Adrenal gland (tissue), 12 donors: ENCODE measurements around the gene SPTB. TPM values are rescaled to one million over a fixed set of nuclear protein-coding genes. Genes with fewer than 3 reads are reported as not detected.
A peak's percentile ranks its signal among the peaks of the same experiment; 100 is the strongest.

Experiments used
- DNase-seq, 7 donors: peaks; one replicate each; pipeline ENCODE4 v3.0.0-alpha.2; 2019 to 2020
- H3K27ac ChIP-seq, 5 donors: fragments of 200-600 bp; sonication (generic) in 4 of 5; 1 replicate in 3 of 5; 2 replicates in 2 of 5; pipeline versions ENCODE4 v1.5.1 to v1.8.0; 2016 to 2020; ENCODE audit warnings: mild to moderate bottlenecking in 1 of 5
- H3K27me3 ChIP-seq: fragments of 200-600 bp; 2 replicates; pipeline ENCODE4 v1.8.0; 2021
- H3K36me3 ChIP-seq, 2 donors: fragments of 200-600 bp; replicated peaks in 1 of 2; 1 replicate in 1 of 2; 2 replicates in 1 of 2; pipeline versions ENCODE4 v1.5.1 to v1.8.0; 2018 to 2022
- H3K4me1 ChIP-seq, 2 donors: fragments of 200-600 bp; replicated peaks in 1 of 2; 1 replicate in 1 of 2; 2 replicates in 1 of 2; pipeline versions ENCODE4 v1.5.1 to v1.8.0; 2018 to 2021
- H3K4me3 ChIP-seq, 4 donors: fragments of 200-600 bp; sonication (generic) in 3 of 4; one replicate each; pipeline ENCODE4 v1.5.1; 2016 to 2018
- H3K9me3 ChIP-seq, 3 donors: fragments of 200-600 bp; sonication (generic) in 1 of 3; replicated peaks in 1 of 3; 1 replicate in 2 of 3; 2 replicates in 1 of 3; pipeline versions ENCODE4 v1.5.1 to v1.8.0; 2016 to 2021
- CTCF ChIP-seq, 6 experiments: fragments of 450-650 bp in 4 of 6; fragments of 200-600 bp in 2 of 6; sonication (generic) in 1 of 6; IDR thresholded peaks; 1 replicate in 5 of 6; 2 replicates in 1 of 6; pipeline versions ENCODE4 v1.5.1 to v1.8.0; 2016 to 2021; ENCODE audit warnings: antibody characterized with exemption in 6 of 6, mild to moderate bottlenecking in 2 of 6, moderate library complexity in 1 of 6
- POLR2A ChIP-seq, 2 donors: fragments of 450-650 bp; IDR thresholded peaks; one replicate each; pipeline ENCODE4 v1.6.1; 2017; ENCODE audit warnings: antibody characterized with exemption in 2 of 2, mild to moderate bottlenecking in 2 of 2, moderate library complexity in 1 of 2
- WGBS, 4 donors: extraction: QIAGEN DNeasy Blood & Tissue Kit in 2 of 4; methylation state at CpG; one replicate each; pipeline versions ENCODE4 v1.1.5 to v1.1.7; 2013 to 2017; 5-methylcytosine and 5-hydroxymethylcytosine counted together
- intact Hi-C, 2 donors: fragments of 100-400 bp; cut with DNase I; formaldehyde crosslinking; loops; one replicate each; pipeline versions ENCODE4 v1.14.1 to v1.15.0; 2022 to 2023
- microRNA-seq, 3 donors: library from miRNA; unstranded; fragments of <30 nt; microRNA quantifications; one replicate each; pipeline ENCODE4, GENCODE V29; 2017 to 2020
- polyA plus RNA-seq, 3 donors: library from polyadenylated mRNA; stranded (reverse); fragments of 200-250 nt in 2 of 3; fragments of 350-450 nt in 1 of 3; fragmentation: Illumina TruSeq in 1 of 3; extraction: RNeasy Lipid Tissue Mini Kit (QIAGEN cat#74804) in 1 of 3; gene quantifications; one replicate each; pipeline ENCODE4 v1.2.3, GENCODE V29; 2013 to 2014
- small RNA-seq, 2 donors: library from RNA; depleted of rRNA; stranded (forward); fragments of <200 nt; gene quantifications; one replicate each; pipeline ENCODE3, GENCODE V24; 2016
- total RNA-seq, 9 donors: library from RNA; depleted of rRNA in 4 of 9; stranded (reverse); fragments of >200 nt in 4 of 9; fragments of 120-200 nt in 1 of 9; fragmentation: NEBNext Ultra II Directional in 1 of 9; extraction: Animal tissue kit (Norgen Biotek cat#: 25700) in 1 of 9; gene quantifications; one replicate each; pipeline versions ENCODE4 v1.1.0 to v1.2.4, GENCODE V29; 2013 to 2023
- donor health status: healthy with polysubstance abuse.
- donor health status: Bipolar disorder and iron deficiency.
- donor health status: DM: yes; HTN: yes; CAD: no.
- donor health status: DM: no; HTN: no; CAD: no.
- donor health status: DM: no; HTN: no; CAD: no.
- donor health status: DM: yes; HTN: yes; CAD: no.

Gene SPTB
- total and polyA plus RNA-seq, 12 donors, result 0.18 to 14.5 (median 1.2) TPM

- intact Hi-C loops, result no loop called here
- no peak overlapping the region for H3K4me3 ChIP-seq
- H3K27me3 ChIP-seq, result no peaks in the 10 kb centered on the region
- no peak overlapping the region for H3K27ac ChIP-seq
- no peak for DNase-seq
- H3K4me1 ChIP-seq, result peaks cover 3 to 8% of the 10 kb centered on the region in 2 donors
- WGBS, 4 donors, result 65 to 75% (median 68%) methylated on average over 2 of the region's 2 CpGs
- no peaks in the 10 kb centered on the region for H3K9me3 ChIP-seq
- TF ChIP-seq CTCF (IDR thresholded peaks at IDR 0.05) (no peak), POLR2A (IDR thresholded peaks at IDR 0.05) (no peak)
- no peaks in the 10 kb centered on the region for H3K36me3 ChIP-seq
Observed at GRCh38 chr14:64700290-64700689, 179.4 kb downstream of the SPTB start.

- Histone ChIP-seq H3K36me3 (no peaks in the 10 kb centered on the region), H3K4me1 (peaks cover 1 to 6% of the 10 kb centered on the region in 2 donors), H3K4me3 (no peak overlapping the region), H3K27me3 (no peaks in the 10 kb centered on the region), H3K9me3 (no peaks in the 10 kb centered on the region), H3K27ac (peak overlapping the region in 1 of 5 donors; percentile 45)
- DNase-seq, result no peak
- TF ChIP-seq CTCF (IDR thresholded peaks at IDR 0.05) (no peak), POLR2A (IDR thresholded peaks at IDR 0.05) (no peak)
- intact Hi-C loops, result no loop called here
- WGBS, 4 donors, result 47 to 80% (median 69%) methylated on average over 7 of the region's 7 CpGs
Observed at GRCh38 chr14:64698903-64699302, 180.8 kb downstream of the SPTB start.

GRCh38 chr14:64696355-64696857 is 183.3 kb downstream of the SPTB start:
- Histone ChIP-seq H3K4me3 (no peak overlapping the region), H3K27ac (no peak overlapping the region), H3K4me1 (no peaks in the 10 kb centered on the region), H3K27me3 (no peaks in the 10 kb centered on the region), H3K9me3 (no peaks in the 10 kb centered on the region), H3K36me3 (no peaks in the 10 kb centered on the region)
- intact Hi-C loops, result no loop called here
- WGBS, 4 donors, result 64 to 78% (median 76%) methylated on average over 4 of the region's 4 CpGs
- DNase-seq, result peak in 1 of 7 donors; percentile 63
- TF ChIP-seq CTCF (IDR thresholded peaks at IDR 0.05) (no peak), POLR2A (IDR thresholded peaks at IDR 0.05) (no peak)

Small RNAs within 50 kb of the gene (microRNA-seq; reads per million reads assigned to microRNA genes)
- gene MIR7855, result 0 reads per million in 3 donors

Small RNAs within 50 kb of the gene (small RNA-seq; reads per million reads assigned to genes)
- 0 reads per million in 2 donors for gene RPPH1-2P

Other genes starting within 250 kb of the SPTB start
- gene PLEKHG3, start 175.5 kb downstream of the SPTB start, total RNA-seq, result 10 to 100 TPM in 2 of 9 donors, 1 to 10 TPM in 7; 2.7 to 11.7 (median 8.4) TPM
- 10 to 100 TPM in 1 of 3 donors, 1 to 10 TPM in 2; 3.0 to 10.1 (median 9.5) TPM for gene PLEKHG3, start 175.5 kb downstream of the SPTB start, polyA plus RNA-seq
- gene CHURC1, start 34.5 kb upstream of the SPTB start, total RNA-seq, result 100 to 1,000 TPM in 1 of 9 donors, 10 to 100 TPM in 8; 54.4 to 101 (median 74.7) TPM
- gene CHURC1, start 34.5 kb upstream of the SPTB start, polyA plus RNA-seq, result 10 to 100 TPM; 36.7 to 97.0 (median 46.4) TPM
- gene GPX2, start 62.8 kb upstream of the SPTB start, total RNA-seq, result under 1 TPM in 2 of 9 donors, not detected in 7; 0.31 to 0.36 TPM
- 1 to 10 TPM in 1 of 3 donors, under 1 TPM in 1, not detected in 1; 0.73 to 1.4 TPM for gene GPX2, start 62.8 kb upstream of the SPTB start, polyA plus RNA-seq
- gene RAB15, start 92.4 kb upstream of the SPTB start, total RNA-seq, result 1 to 10 TPM in 8 of 9 donors, under 1 TPM in 1; 0.95 to 8.9 (median 3.5) TPM
- gene RAB15, start 92.4 kb upstream of the SPTB start, polyA plus RNA-seq, result 1 to 10 TPM; 3.6 to 8.6 (median 5.8) TPM
- 10 to 100 TPM; 12.2 to 27.2 (median 23.9) TPM for gene FNTB, start 107.0 kb upstream of the SPTB start, total RNA-seq
- gene FNTB, start 107.0 kb upstream of the SPTB start, polyA plus RNA-seq, result 10 to 100 TPM; 18.0 to 20.2 (median 18.7) TPM
- gene MAX, start 222.6 kb upstream of the SPTB start, total RNA-seq, result 100 to 1,000 TPM in 1 of 9 donors, 10 to 100 TPM in 8; 31.5 to 114 (median 54.7) TPM
- gene MAX, start 222.6 kb upstream of the SPTB start, polyA plus RNA-seq, result 10 to 100 TPM; 49.3 to 62.3 (median 55.7) TPM